ENCODE results near the gene SKAP2.

- TF ChIP-seq CTCF (optimal IDR thresholded peaks at IDR 0.05 in 1 of 3, IDR thresholded peaks at IDR 0.05 in 1 of 3, conservative IDR thresholded peaks at IDR 0.05 in 1 of 3; ENCODE audit: extremely low read depth in 1 of 3, insufficient read depth in 2 of 3, low read length in 3 of 3) (no peak), EZH2 (IDR thresholded peaks at IDR 0.05; ENCODE audit: low read length) (no peak)
Measured at GRCh38 chr7:26659121-26659520, 205.3 kb downstream of the SKAP2 start.

Measured in keratinocyte (primary cell).